HL-60 (cell line): ENCODE data around the gene CACNA1H.

ENCODE experiments used
- DNase-seq, 2 experiments: peaks; one replicate each; pipeline ENCODE4 v3.0.0-alpha.2; 2010 to 2020; ENCODE audit warnings: low read depth in 1 of 2, low spot score in 1 of 2
- H3K27ac ChIP-seq: fragments of 250-450 bp; sonication (Bioruptor Pico); replicated peaks from 2 replicates; pipeline ENCODE4 v1.5.1; 2020; ENCODE audit warnings: mild to moderate bottlenecking, moderate library complexity
- H3K27me3 ChIP-seq: fragments of 250-450 bp; sonication (Bioruptor Pico); 2 replicates; pipeline ENCODE4 v1.5.1; 2021; ENCODE audit warnings: mild to moderate bottlenecking, moderate library complexity; ENCODE audit not compliant: insufficient read depth, poor library complexity, severe bottlenecking
- H3K4me3 ChIP-seq: replicated peaks from 2 replicates; pipeline ENCODE4 v1.5.1; 2011; ENCODE audit warnings: mild to moderate bottlenecking, control low read depth, low read length; ENCODE audit not compliant: insufficient read depth
- GABPA ChIP-seq: IDR thresholded peaks from 2 replicates; pipeline ENCODE4 v1.6.1; 2012; ENCODE audit warnings: low read depth
- POLR2AphosphoS5 ChIP-seq: IDR thresholded peaks from 2 replicates; pipeline ENCODE4 v1.6.1; 2012; ENCODE audit warnings: low read depth
- SPI1 ChIP-seq: IDR thresholded peaks from 2 replicates; pipeline ENCODE4 v1.6.1; 2012; ENCODE audit warnings: low read depth, mild to moderate bottlenecking, borderline replicate concordance
- TF ChIP-seq, protein P1 (sequence below): IDR thresholded peaks from one replicate; pipeline ENCODE4 v1.5.1; 2011; ENCODE audit warnings: low read length, control low read depth, inconsistent platforms; ENCODE audit not compliant: insufficient read depth
- TF ChIP-seq, protein P2 (sequence below): IDR thresholded peaks from 2 replicates; pipeline ENCODE4 v1.6.1; 2012; ENCODE audit warnings: low read depth; ENCODE audit not compliant: insufficient replicate concordance

CACNA1H gene

DNA sequence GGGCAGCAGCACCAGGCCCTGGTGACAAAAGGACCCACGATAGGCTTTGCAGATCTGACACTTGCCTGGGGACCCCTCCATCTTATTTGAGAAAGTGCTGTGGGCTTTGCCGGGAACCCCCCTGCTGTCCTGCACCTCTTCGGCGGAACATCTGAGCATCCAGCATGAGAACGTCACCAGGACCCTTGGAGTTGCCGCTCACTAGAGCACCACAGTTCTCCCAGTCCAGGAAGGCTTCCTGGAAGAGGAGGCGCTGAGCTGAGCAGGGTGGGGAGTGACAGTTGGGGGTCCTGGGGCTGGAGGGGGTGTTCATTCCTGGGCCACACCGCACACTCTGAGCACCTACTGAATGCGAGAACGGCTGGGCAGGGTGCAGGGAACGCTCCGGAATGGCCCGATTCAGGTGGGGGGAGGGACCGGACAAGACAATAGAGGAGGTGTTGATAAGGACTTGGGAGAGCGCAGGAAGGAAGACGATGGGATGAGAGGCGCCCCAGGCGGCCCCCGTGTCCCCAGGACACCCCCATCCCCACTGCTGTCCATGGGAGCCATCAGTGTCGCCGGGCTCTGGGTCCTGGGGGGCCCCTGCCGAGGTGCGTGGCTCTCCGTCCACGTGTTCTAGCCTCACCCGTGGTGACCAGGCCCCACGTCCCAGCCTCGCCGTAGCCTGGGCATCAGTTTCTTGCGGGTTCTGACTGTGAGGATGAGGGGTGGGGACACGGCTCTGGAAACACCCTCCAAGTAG, 24.8 kb upstream of the CACNA1H start:
- TF ChIP-seq GABPA, result no peak
- TF ChIP-seq, protein P1, sequence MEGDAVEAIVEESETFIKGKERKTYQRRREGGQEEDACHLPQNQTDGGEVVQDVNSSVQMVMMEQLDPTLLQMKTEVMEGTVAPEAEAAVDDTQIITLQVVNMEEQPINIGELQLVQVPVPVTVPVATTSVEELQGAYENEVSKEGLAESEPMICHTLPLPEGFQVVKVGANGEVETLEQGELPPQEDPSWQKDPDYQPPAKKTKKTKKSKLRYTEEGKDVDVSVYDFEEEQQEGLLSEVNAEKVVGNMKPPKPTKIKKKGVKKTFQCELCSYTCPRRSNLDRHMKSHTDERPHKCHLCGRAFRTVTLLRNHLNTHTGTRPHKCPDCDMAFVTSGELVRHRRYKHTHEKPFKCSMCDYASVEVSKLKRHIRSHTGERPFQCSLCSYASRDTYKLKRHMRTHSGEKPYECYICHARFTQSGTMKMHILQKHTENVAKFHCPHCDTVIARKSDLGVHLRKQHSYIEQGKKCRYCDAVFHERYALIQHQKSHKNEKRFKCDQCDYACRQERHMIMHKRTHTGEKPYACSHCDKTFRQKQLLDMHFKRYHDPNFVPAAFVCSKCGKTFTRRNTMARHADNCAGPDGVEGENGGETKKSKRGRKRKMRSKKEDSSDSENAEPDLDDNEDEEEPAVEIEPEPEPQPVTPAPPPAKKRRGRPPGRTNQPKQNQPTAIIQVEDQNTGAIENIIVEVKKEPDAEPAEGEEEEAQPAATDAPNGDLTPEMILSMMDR, result no peak
- Histone ChIP-seq H3K4me3 (no peak overlapping the region), H3K27me3 (no peaks in the 10 kb centered on the region), H3K27ac (no peak overlapping the region)
- DNase-seq, result no peak

DNA sequence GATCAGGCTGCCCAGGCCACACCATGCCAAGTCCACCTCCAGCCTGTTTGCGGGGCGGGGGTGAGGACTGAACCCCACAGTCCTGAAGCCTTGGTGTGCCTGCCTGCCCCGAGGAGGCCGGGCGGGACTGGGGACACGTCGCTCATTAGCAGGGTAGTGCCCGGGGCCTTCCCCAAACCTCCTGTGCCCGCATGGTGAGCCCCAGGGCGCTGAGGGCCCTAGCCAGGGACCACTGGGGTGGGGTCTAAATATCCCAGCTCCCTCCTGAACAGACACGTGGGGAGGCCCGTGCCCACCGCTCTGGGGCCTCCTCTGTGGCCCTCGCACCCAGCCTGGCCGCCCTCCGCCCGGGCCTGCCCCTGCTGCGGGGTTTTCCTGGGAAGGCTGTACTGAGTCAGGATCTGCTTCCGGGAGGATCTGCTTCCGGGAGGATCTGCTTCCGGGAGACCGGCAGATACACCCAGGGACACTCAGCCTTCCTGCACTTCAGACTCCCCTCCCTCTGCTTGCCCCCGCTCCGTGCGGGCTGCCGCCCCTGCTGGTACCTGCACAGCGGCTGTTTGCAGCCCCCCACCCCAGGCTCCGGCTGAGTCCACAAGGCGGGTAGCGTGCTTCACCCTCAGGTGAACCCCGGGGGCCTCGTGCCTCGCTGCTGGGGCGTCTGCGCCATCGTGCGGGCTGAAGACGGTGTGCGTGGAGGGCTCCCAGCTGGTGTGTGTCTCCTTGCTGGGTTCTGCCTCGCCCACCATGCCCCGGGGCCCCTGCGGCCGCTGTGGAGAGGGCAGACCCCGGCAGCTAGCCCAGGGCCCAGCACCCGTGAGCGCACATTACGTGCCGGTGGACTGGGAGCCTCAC, 23.6 kb upstream of the CACNA1H start:
- Histone ChIP-seq H3K4me3 (no peak overlapping the region), H3K27ac (no peak overlapping the region), H3K27me3 (peaks cover 3% of the 10 kb centered on the region)
- no peak for TF ChIP-seq SPI1
- no peak for TF ChIP-seq POLR2AphosphoS5
- TF ChIP-seq, protein P1, result no peak
- TF ChIP-seq, protein P2, sequence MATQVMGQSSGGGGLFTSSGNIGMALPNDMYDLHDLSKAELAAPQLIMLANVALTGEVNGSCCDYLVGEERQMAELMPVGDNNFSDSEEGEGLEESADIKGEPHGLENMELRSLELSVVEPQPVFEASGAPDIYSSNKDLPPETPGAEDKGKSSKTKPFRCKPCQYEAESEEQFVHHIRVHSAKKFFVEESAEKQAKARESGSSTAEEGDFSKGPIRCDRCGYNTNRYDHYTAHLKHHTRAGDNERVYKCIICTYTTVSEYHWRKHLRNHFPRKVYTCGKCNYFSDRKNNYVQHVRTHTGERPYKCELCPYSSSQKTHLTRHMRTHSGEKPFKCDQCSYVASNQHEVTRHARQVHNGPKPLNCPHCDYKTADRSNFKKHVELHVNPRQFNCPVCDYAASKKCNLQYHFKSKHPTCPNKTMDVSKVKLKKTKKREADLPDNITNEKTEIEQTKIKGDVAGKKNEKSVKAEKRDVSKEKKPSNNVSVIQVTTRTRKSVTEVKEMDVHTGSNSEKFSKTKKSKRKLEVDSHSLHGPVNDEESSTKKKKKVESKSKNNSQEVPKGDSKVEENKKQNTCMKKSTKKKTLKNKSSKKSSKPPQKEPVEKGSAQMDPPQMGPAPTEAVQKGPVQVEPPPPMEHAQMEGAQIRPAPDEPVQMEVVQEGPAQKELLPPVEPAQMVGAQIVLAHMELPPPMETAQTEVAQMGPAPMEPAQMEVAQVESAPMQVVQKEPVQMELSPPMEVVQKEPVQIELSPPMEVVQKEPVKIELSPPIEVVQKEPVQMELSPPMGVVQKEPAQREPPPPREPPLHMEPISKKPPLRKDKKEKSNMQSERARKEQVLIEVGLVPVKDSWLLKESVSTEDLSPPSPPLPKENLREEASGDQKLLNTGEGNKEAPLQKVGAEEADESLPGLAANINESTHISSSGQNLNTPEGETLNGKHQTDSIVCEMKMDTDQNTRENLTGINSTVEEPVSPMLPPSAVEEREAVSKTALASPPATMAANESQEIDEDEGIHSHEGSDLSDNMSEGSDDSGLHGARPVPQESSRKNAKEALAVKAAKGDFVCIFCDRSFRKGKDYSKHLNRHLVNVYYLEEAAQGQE, result no peak
- TF ChIP-seq GABPA, result no peak
- DNase-seq, result no peak

DNA sequence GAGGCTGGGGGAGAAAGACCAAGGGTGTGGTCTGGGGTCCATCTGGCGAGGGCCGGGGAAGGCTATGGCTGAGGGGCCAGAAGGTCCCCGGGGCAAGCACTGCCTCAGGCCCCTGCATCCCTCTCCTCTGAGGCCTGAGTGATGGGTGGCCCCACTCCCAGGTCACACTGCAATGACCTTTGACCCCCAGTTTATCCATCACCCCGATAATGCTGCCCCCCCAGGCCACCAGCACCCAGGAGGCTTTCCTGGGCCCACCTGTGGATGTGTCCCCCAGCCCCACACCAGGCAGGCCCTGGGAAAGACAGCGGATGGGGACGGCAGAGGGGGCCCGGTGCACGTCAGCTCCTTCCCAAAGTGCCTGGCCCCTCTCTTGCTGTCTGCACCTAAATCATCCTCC, 22.5 kb upstream of the CACNA1H start:
- TF ChIP-seq, protein P1, result no peak
- TF ChIP-seq SPI1 (no peak), GABPA (no peak), POLR2AphosphoS5 (no peak)
- TF ChIP-seq, protein P2, result no peak
- Histone ChIP-seq H3K27ac (no peak overlapping the region), H3K4me3 (no peak overlapping the region), H3K27me3 (peaks cover 3% of the 10 kb centered on the region)
- DNase-seq, result no peak
